Neural crest cell (in vitro differentiated cells): ENCODE data around the gene PAX9. TPM values are rescaled to one million over a fixed set of nuclear protein-coding genes. Genes with fewer than 3 reads are reported as not detected.

Experiments used
- DNase-seq: peaks from one replicate; pipeline ENCODE4 v3.0.0; 2021; ENCODE audit warnings: low read depth, mixed read lengths, low spot score
- H3K27ac Mint-ChIP-seq: one replicate; pipeline ENCODE4 v1.8.0; 2021; ENCODE audit warnings: mild to moderate bottlenecking, mixed read lengths; ENCODE audit not compliant: unreplicated experiment
- H3K27me3 Mint-ChIP-seq: 2 replicates; pipeline ENCODE4 v1.8.0; 2021; ENCODE audit warnings: low read depth, mild to moderate bottlenecking, mixed read lengths
- H3K36me3 Mint-ChIP-seq: 2 replicates; pipeline ENCODE4 v1.8.0; 2021; ENCODE audit warnings: low read depth, mild to moderate bottlenecking, mixed read lengths
- H3K4me1 Mint-ChIP-seq: 2 replicates; pipeline ENCODE4 v1.8.0; 2021; ENCODE audit warnings: mixed read lengths
- H3K4me3 Mint-ChIP-seq: one replicate; pipeline ENCODE4 v1.8.0; 2021; ENCODE audit warnings: mild to moderate bottlenecking, mixed read lengths
- H3K9me3 Mint-ChIP-seq: 2 replicates; pipeline ENCODE4 v1.8.0; 2021; ENCODE audit warnings: mixed read lengths
- CTCF ChIP-seq: fragments of 200-600 bp; sonication (generic); conservative IDR thresholded peaks from 2 replicates; pipeline ENCODE4 v1.5.0; 2021; ENCODE audit warnings: antibody characterized with exemption, mild to moderate bottlenecking
- total RNA-seq: library from RNA; stranded (reverse); gene quantifications from 2 replicates; pipeline ENCODE4 v1.2.1, GENCODE V29; 2021

Gene PAX9
- total RNA-seq, 1 donor from 2014 or later: not detected

GRCh38 chr14:36625014-36625413, 36.6 kb upstream of the PAX9 start:
- peaks cover 3% of the 10 kb centered on the region for H3K9me3 Mint-ChIP-seq
- H3K27ac Mint-ChIP-seq: no peak overlapping the region
- no peaks in the 10 kb centered on the region for H3K36me3 Mint-ChIP-seq
- H3K4me1 Mint-ChIP-seq: no peaks in the 10 kb centered on the region
- no peak for DNase-seq
- H3K4me3 Mint-ChIP-seq: no peak overlapping the region
- no peak for TF ChIP-seq CTCF
- H3K27me3 Mint-ChIP-seq: peaks cover 80% of the 10 kb centered on the region

- Mint-ChIP-seq H3K9me3 (peaks cover 3% of the 10 kb centered on the region), H3K4me1 (no peaks in the 10 kb centered on the region), H3K27me3 (peaks cover 79% of the 10 kb centered on the region), H3K4me3 (no peak overlapping the region), H3K36me3 (no peaks in the 10 kb centered on the region), H3K27ac (no peak overlapping the region)
- TF ChIP-seq CTCF: no peak
- no peak for DNase-seq
Observed at GRCh38 chr14:36625436-36625835, 36.2 kb upstream of the PAX9 start.

GRCh38 chr14:36626151-36626550, 35.5 kb upstream of the PAX9 start:
- H3K27me3 Mint-ChIP-seq: peaks cover 79% of the 10 kb centered on the region
- H3K9me3 Mint-ChIP-seq: peaks cover 3% of the 10 kb centered on the region
- no peaks in the 10 kb centered on the region for H3K36me3 Mint-ChIP-seq
- no peak overlapping the region for H3K4me3 Mint-ChIP-seq
- no peak for TF ChIP-seq CTCF
- H3K4me1 Mint-ChIP-seq: no peaks in the 10 kb centered on the region
- H3K27ac Mint-ChIP-seq: no peak overlapping the region
- no peak for DNase-seq

- DNase-seq: no peak
Observed at GRCh38 chr14:36627981-36628380, 33.7 kb upstream of the PAX9 start.

GRCh38 chr14:36633580-36633979, 28.1 kb upstream of the PAX9 start:
- no peak for DNase-seq
- no peak for TF ChIP-seq CTCF
- peaks cover 4% of the 10 kb centered on the region for H3K9me3 Mint-ChIP-seq
- no peaks in the 10 kb centered on the region for H3K4me1 Mint-ChIP-seq
- no peak overlapping the region for H3K27ac Mint-ChIP-seq
- peaks cover 86% of the 10 kb centered on the region for H3K27me3 Mint-ChIP-seq
- no peaks in the 10 kb centered on the region for H3K36me3 Mint-ChIP-seq
- no peak overlapping the region for H3K4me3 Mint-ChIP-seq

More at GRCh38 chr14:36627981-36628380, 33.7 kb upstream of the PAX9 start:
- Mint-ChIP-seq H3K4me1 (no peaks in the 10 kb centered on the region), H3K9me3 (no peaks in the 10 kb centered on the region), H3K27me3 (peaks cover 81% of the 10 kb centered on the region), H3K4me3 (no peak overlapping the region), H3K36me3 (no peaks in the 10 kb centered on the region), H3K27ac (no peak overlapping the region)
- no peak for TF ChIP-seq CTCF
